GM23338 (cell line): ENCODE results near the gene LRRC3. TPM values are rescaled to one million over a fixed set of nuclear protein-coding genes. Genes with fewer than 3 reads are reported as not detected.

Source experiments
- ATAC-seq: fragments of 200-7000 bp; cut with Tn5 transposase; 3 replicates; pipeline ENCODE4 v1.9.1; 2020
- DNase-seq: peaks from one replicate; pipeline ENCODE4 v3.0.0-alpha.2; 2015; ENCODE audit warnings: low spot score
- H2AFZ ChIP-seq: fragments of 200-600 bp; sonication (generic); 2 replicates; pipeline ENCODE4 v1.8.0; 2016; ENCODE audit warnings: antibody characterized with exemption, mild to moderate bottlenecking, moderate library complexity
- H3F3A ChIP-seq: fragments of 200-600 bp; sonication (generic); replicated peaks from 2 replicates; pipeline ENCODE4 v1.8.0; 2017; ENCODE audit warnings: antibody characterized with exemption, mixed run types, low read depth
- H3K27ac ChIP-seq: fragments of 200-600 bp; sonication (generic); 2 replicates; pipeline ENCODE4 v1.6.1; 2016; ENCODE audit warnings: low read depth
- H3K27me3 ChIP-seq: fragments of 200-600 bp; sonication (generic); 2 replicates; pipeline ENCODE4 v1.8.0; 2016; ENCODE audit warnings: mild to moderate bottlenecking, mixed run types, moderate library complexity; ENCODE audit not compliant: insufficient read depth
- H3K36me3 ChIP-seq: fragments of 200-600 bp; sonication (generic); 2 replicates; pipeline ENCODE4 v1.8.0; 2016; ENCODE audit warnings: mild to moderate bottlenecking; ENCODE audit not compliant: insufficient read depth
- H3K4me1 ChIP-seq: fragments of 200-600 bp; sonication (generic); 2 replicates; pipeline ENCODE4 v1.8.0; 2016; ENCODE audit warnings: mild to moderate bottlenecking, moderate library complexity; ENCODE audit not compliant: insufficient read depth
- H3K4me2 ChIP-seq: fragments of 200-600 bp; sonication (generic); 2 replicates; pipeline ENCODE4 v1.7.1; 2017; ENCODE audit warnings: mixed run types
- H3K4me3 ChIP-seq: fragments of 200-600 bp; sonication (generic); 2 replicates; pipeline ENCODE4 v1.6.1; 2016; ENCODE audit warnings: mixed run types
- H3K79me2 ChIP-seq: fragments of 200-600 bp; sonication (generic); replicated peaks from 2 replicates; pipeline ENCODE4 v1.8.0; 2017; ENCODE audit warnings: mild to moderate bottlenecking; ENCODE audit not compliant: insufficient read depth
- H3K9me2 ChIP-seq: fragments of 200-600 bp; sonication (generic); 2 replicates; pipeline ENCODE4 v1.8.0; 2017; ENCODE audit not compliant: insufficient read depth
- H4K20me1 ChIP-seq: fragments of 200-600 bp; sonication (generic); replicated peaks from 2 replicates; pipeline ENCODE4 v1.8.0; 2017; ENCODE audit warnings: mild to moderate bottlenecking; ENCODE audit not compliant: insufficient read depth
- H3K27ac Mint-ChIP-seq: 2 replicates; pipeline ENCODE4 v1.8.0; 2020; ENCODE audit warnings: inconsistent platforms, mild to moderate bottlenecking, moderate library complexity, mixed read lengths
- H3K27me3 Mint-ChIP-seq: 3 replicates; pipeline ENCODE4 v1.8.0; 2022; ENCODE audit warnings: low read depth, mild to moderate bottlenecking, moderate library complexity, mixed read lengths, inconsistent platforms; ENCODE audit not compliant: insufficient read depth, poor library complexity
- H3K36me3 Mint-ChIP-seq: 3 replicates; pipeline ENCODE4 v1.8.0; 2021; ENCODE audit warnings: low read depth, mild to moderate bottlenecking, inconsistent platforms, moderate library complexity, mixed read lengths
- H3K4me1 Mint-ChIP-seq: 3 replicates; pipeline ENCODE4 v1.8.0; 2020; ENCODE audit warnings: mild to moderate bottlenecking, inconsistent platforms, mixed read lengths
- H3K4me3 Mint-ChIP-seq: 3 replicates; pipeline ENCODE4 v1.8.0; 2021; ENCODE audit warnings: moderate library complexity, mild to moderate bottlenecking, inconsistent platforms, mixed read lengths
- H3K9me3 Mint-ChIP-seq: 3 replicates; pipeline ENCODE4 v1.8.0; 2020; ENCODE audit warnings: moderate library complexity, mild to moderate bottlenecking, inconsistent platforms, mixed read lengths
- CREB1 ChIP-seq: fragments of 250-450 bp; sonication (Bioruptor Pico); IDR thresholded peaks from 2 replicates; pipeline ENCODE4 v1.5.0; 2020; ENCODE audit warnings: low read depth, mild to moderate bottlenecking, moderate library complexity
- ETS1 ChIP-seq: IDR thresholded peaks from 2 replicates; pipeline ENCODE4 v1.6.1; 2016; ENCODE audit warnings: antibody characterized with exemption
- EZH2 ChIP-seq: fragments of 200-600 bp; sonication (generic); IDR thresholded peaks from one replicate; pipeline ENCODE4 v1.8.0; 2017; ENCODE audit warnings: antibody characterized with exemption, mild to moderate bottlenecking, low read depth; ENCODE audit not compliant: unreplicated experiment
- EZH2phosphoT487 ChIP-seq: fragments of 200-600 bp; sonication (generic); IDR thresholded peaks from one replicate; pipeline ENCODE4 v1.8.1; 2018; ENCODE audit warnings: antibody characterized with exemption; ENCODE audit not compliant: unreplicated experiment
- JUNB ChIP-seq: IDR thresholded peaks from one replicate; pipeline ENCODE4 v1.6.1; 2016; ENCODE audit warnings: antibody characterized with exemption; ENCODE audit not compliant: unreplicated experiment
- NANOG ChIP-seq: IDR thresholded peaks from 2 replicates; pipeline ENCODE4 v1.6.1; 2016; ENCODE audit warnings: antibody characterized with exemption, borderline replicate concordance
- POLR2AphosphoS5 ChIP-seq: IDR thresholded peaks from 2 replicates; pipeline ENCODE4 v1.6.1; 2016; ENCODE audit warnings: antibody characterized with exemption, low read depth
- REST ChIP-seq: IDR thresholded peaks from one replicate; pipeline ENCODE4 v1.6.1; 2018; ENCODE audit warnings: antibody characterized with exemption; ENCODE audit not compliant: unreplicated experiment
- STAT1 ChIP-seq: IDR thresholded peaks from one replicate; pipeline ENCODE4 v1.6.1; 2016; ENCODE audit warnings: antibody characterized with exemption; ENCODE audit not compliant: unreplicated experiment
- ZNF114 ChIP-seq: fragments of 250-450 bp; sonication (Bioruptor Pico); IDR thresholded peaks from 2 replicates; pipeline ENCODE4 v1.5.0; 2020; ENCODE audit warnings: mild to moderate bottlenecking, moderate library complexity
- ZNF331 ChIP-seq: fragments of 250-450 bp; sonication (Bioruptor Pico); IDR thresholded peaks from 2 replicates; pipeline ENCODE4 v1.5.0; 2020; ENCODE audit warnings: low read depth, mild to moderate bottlenecking, moderate library complexity
- ZNF462 ChIP-seq: fragments of 250-450 bp; sonication (Bioruptor Pico); IDR thresholded peaks from 2 replicates; pipeline ENCODE4 v1.5.0; 2020; ENCODE audit warnings: mild to moderate bottlenecking, moderate library complexity
- polyA plus RNA-seq: library from polyadenylated mRNA; unstranded; fragments of >200 nt; fragmentation: Nextera tagmentation; extraction: Ambion mirVana; gene quantifications from 2 replicates; pipeline ENCODE4 v1.2.1, GENCODE V29; 2016
- total RNA-seq: library from RNA; depleted of rRNA; stranded (reverse); fragments of >200 nt; shearing (Covaris generic); gene quantifications from 2 replicates; pipeline ENCODE4 v1.2.3, GENCODE V29; 2014

Gene LRRC3
- total and polyA plus RNA-seq, 2 experiments from 2014 or later, result 0.95 to 6.8 TPM

- TF ChIP-seq REST (no peak), STAT1 (no peak), CREB1 (no peak), POLR2AphosphoS5 (no peak), ETS1 (no peak), EZH2 (no peak), JUNB (no peak), EZH2phosphoT487 (no peak), NANOG (no peak)
These were observed 9.0 kb downstream of the LRRC3 start (continued) for GRCh38 chr21:44464351-44464750.

- Mint-ChIP-seq H3K27ac (no peak overlapping the region), H3K4me1 (peaks cover 13% of the 10 kb centered on the region), H3K4me3 (no peak overlapping the region), H3K9me3 (no peaks in the 10 kb centered on the region; the same call in 2 of the 3 replicates), H3K27me3 (peaks cover 9% of the 10 kb centered on the region), H3K36me3 (no peaks in the 10 kb centered on the region; the same call in 2 of the 3 replicates)
- DNase-seq, result no peak
- no peaks in the 10 kb centered on the region for H3K79me2 ChIP-seq
- no peak overlapping the region for H3K27ac ChIP-seq
- H3K36me3 ChIP-seq, result no peaks in the 10 kb centered on the region
- H3K27me3 ChIP-seq, result no peaks in the 10 kb centered on the region
- no peak for ATAC-seq
- H4K20me1 ChIP-seq, result no peaks in the 10 kb centered on the region
- no peaks in the 10 kb centered on the region for H3K4me1 ChIP-seq
- H3F3A ChIP-seq, result no peaks in the 10 kb centered on the region
- H2AFZ ChIP-seq, result no peak overlapping the region
- no peaks in the 10 kb centered on the region for H3K9me2 ChIP-seq
- H3K4me2 ChIP-seq, result no peak overlapping the region
- no peak overlapping the region for H3K4me3 ChIP-seq
- no peak for TF ChIP-seq ZNF462
- no peak for TF ChIP-seq ZNF114 (CRISPR knock-in tag)
- TF ChIP-seq ZNF331 (CRISPR knock-in tag), result no peak
- TF ChIP-seq REST, result no peak
These were observed 11.1 kb downstream of the LRRC3 start for GRCh38 chr21:44466351-44466954.
